ENCODE data around the gene UBTD1.
"Not testable (repeated sequence)": the region's sequence is repeated elsewhere in the genome, so short reads cannot be mapped to it uniquely, and the experiment has no call there.

The UBTD1 gene

GRCh38 chr10:97571622-97572021 is 72.9 kb downstream of the UBTD1 start:
- H3K27me3 ChIP-seq (ENCODE audit: control insufficient read depth in 2 of 2, insufficient read depth in 2 of 2, low read length in 2 of 2) = no peaks in the 10 kb centered on the region
- no peak overlapping the region for H3K4me3 ChIP-seq (ENCODE audit: low read length in 2 of 2)
- no peak overlapping the region for H3K27ac ChIP-seq (ENCODE audit: low read depth in 2 of 2, low read length in 2 of 2)
- no peaks in the 10 kb centered on the region for H3K9me3 ChIP-seq (ENCODE audit: control insufficient read depth in 2 of 2, low read length in 2 of 2)
- no peak overlapping the region for H3K9ac ChIP-seq (ENCODE audit: low read depth in 1 of 2, low read length in 2 of 2)
- no peaks in the 10 kb centered on the region for H3K36me3 ChIP-seq (ENCODE audit: control insufficient read depth in 2 of 2, insufficient read depth in 2 of 2, low read length in 2 of 2)
- peaks cover 0 to 3% of the 10 kb centered on the region in 2 donors for H3K4me1 ChIP-seq (ENCODE audit: control insufficient read depth in 2 of 2, insufficient read depth in 2 of 2, low read length in 2 of 2)

- Histone ChIP-seq H3K27ac (ENCODE audit: low read depth in 2 of 2, low read length in 2 of 2) (no peak within 1 kb of the TSS), H3K4me1 (ENCODE audit: control insufficient read depth in 2 of 2, insufficient read depth in 2 of 2, low read length in 2 of 2) (peaks cover 0 to 3% of the 10 kb centered on the region in 2 donors), H3K9me3 (ENCODE audit: control insufficient read depth in 2 of 2, low read length in 2 of 2) (no peaks in the 10 kb centered on the region), H3K36me3 (ENCODE audit: control insufficient read depth in 2 of 2, insufficient read depth in 2 of 2, low read length in 2 of 2) (no peaks in the 10 kb centered on the region), H3K4me3 (ENCODE audit: low read length in 2 of 2) (no peak within 1 kb of the TSS), H3K9ac (ENCODE audit: low read depth in 1 of 2, low read length in 2 of 2) (no peak within 1 kb of the TSS), H3K27me3 (ENCODE audit: control insufficient read depth in 2 of 2, insufficient read depth in 2 of 2, low read length in 2 of 2) (no peaks in the 10 kb centered on the region)
Observed at GRCh38 chr10:97572214-97572989, 73.7 kb downstream of the UBTD1 start, which contains the start of gene ANKRD2. Gene ANKRD2, plus strand, starts transcription at chr10:97572779. Its CDS starts 10 bp downstream, at chr10:97572789.

GRCh38 chr10:97573021-97573420 is 74.3 kb downstream of the UBTD1 start:
- no peaks in the 10 kb centered on the region for H3K27me3 ChIP-seq (ENCODE audit: control insufficient read depth in 2 of 2, insufficient read depth in 2 of 2, low read length in 2 of 2)
- no peak overlapping the region for H3K27ac ChIP-seq (ENCODE audit: low read depth in 2 of 2, low read length in 2 of 2)
- H3K4me1 ChIP-seq (ENCODE audit: control insufficient read depth in 2 of 2, insufficient read depth in 2 of 2, low read length in 2 of 2) = peaks cover 0 to 3% of the 10 kb centered on the region in 2 donors
- no peak overlapping the region for H3K4me3 ChIP-seq (ENCODE audit: low read length in 2 of 2)
- no peaks in the 10 kb centered on the region for H3K36me3 ChIP-seq (ENCODE audit: control insufficient read depth in 2 of 2, insufficient read depth in 2 of 2, low read length in 2 of 2)
- H3K9me3 ChIP-seq (ENCODE audit: control insufficient read depth in 2 of 2, low read length in 2 of 2) = no peaks in the 10 kb centered on the region
- H3K9ac ChIP-seq (ENCODE audit: low read depth in 1 of 2, low read length in 2 of 2) = no peak overlapping the region

GRCh38 chr10:97573672-97574071 is 74.9 kb downstream of the UBTD1 start:
- Histone ChIP-seq H3K27me3 (ENCODE audit: control insufficient read depth in 2 of 2, insufficient read depth in 2 of 2, low read length in 2 of 2) (no peaks in the 10 kb centered on the region), H3K4me1 (ENCODE audit: control insufficient read depth in 2 of 2, insufficient read depth in 2 of 2, low read length in 2 of 2) (peaks cover 0 to 3% of the 10 kb centered on the region in 2 donors), H3K36me3 (ENCODE audit: control insufficient read depth in 2 of 2, insufficient read depth in 2 of 2, low read length in 2 of 2) (no peaks in the 10 kb centered on the region), H3K9me3 (ENCODE audit: control insufficient read depth in 2 of 2, low read length in 2 of 2) (no peaks in the 10 kb centered on the region), H3K4me3 (ENCODE audit: low read length in 2 of 2) (no peak overlapping the region), H3K27ac (ENCODE audit: low read depth in 2 of 2, low read length in 2 of 2) (no peak overlapping the region), H3K9ac (ENCODE audit: low read depth in 1 of 2, low read length in 2 of 2) (no peak overlapping the region)

GRCh38 chr10:97574374-97575126 is 75.8 kb downstream of the UBTD1 start:
- H3K9ac ChIP-seq (ENCODE audit: low read depth in 1 of 2, low read length in 2 of 2) = no peak overlapping the region
- H3K4me1 ChIP-seq (ENCODE audit: control insufficient read depth in 2 of 2, insufficient read depth in 2 of 2, low read length in 2 of 2) = peaks cover 0 to 3% of the 10 kb centered on the region in 2 donors
- no peak overlapping the region for H3K4me3 ChIP-seq (ENCODE audit: low read length in 2 of 2)
- no peaks in the 10 kb centered on the region for H3K9me3 ChIP-seq (ENCODE audit: control insufficient read depth in 2 of 2, low read length in 2 of 2)
- H3K36me3 ChIP-seq (ENCODE audit: control insufficient read depth in 2 of 2, insufficient read depth in 2 of 2, low read length in 2 of 2) = no peaks in the 10 kb centered on the region
- no peak overlapping the region for H3K27ac ChIP-seq (ENCODE audit: low read depth in 2 of 2, low read length in 2 of 2)
- H3K27me3 ChIP-seq (ENCODE audit: control insufficient read depth in 2 of 2, insufficient read depth in 2 of 2, low read length in 2 of 2) = no peaks in the 10 kb centered on the region

- Histone ChIP-seq H3K36me3 (ENCODE audit: control insufficient read depth in 2 of 2, insufficient read depth in 2 of 2, low read length in 2 of 2) (no peaks in the 10 kb centered on the region), H3K9me3 (ENCODE audit: control insufficient read depth in 2 of 2, low read length in 2 of 2) (no peaks in the 10 kb centered on the region), H3K9ac (ENCODE audit: low read depth in 1 of 2, low read length in 2 of 2) (no peak overlapping the region), H3K4me3 (ENCODE audit: low read length in 2 of 2) (no peak overlapping the region), H3K27ac (ENCODE audit: low read depth in 2 of 2, low read length in 2 of 2) (no peak overlapping the region), H3K27me3 (ENCODE audit: control insufficient read depth in 2 of 2, insufficient read depth in 2 of 2, low read length in 2 of 2) (no peaks in the 10 kb centered on the region), H3K4me1 (ENCODE audit: control insufficient read depth in 2 of 2, insufficient read depth in 2 of 2, low read length in 2 of 2) (peaks cover 0 to 3% of the 10 kb centered on the region in 2 donors)
Observed at GRCh38 chr10:97575127-97575668, 76.5 kb downstream of the UBTD1 start.

- not testable (repeated sequence) for H3K36me3 ChIP-seq (ENCODE audit: control insufficient read depth in 2 of 2, insufficient read depth in 2 of 2, low read length in 2 of 2); H3K27me3 ChIP-seq (ENCODE audit: control insufficient read depth in 2 of 2, insufficient read depth in 2 of 2, low read length in 2 of 2); H3K9me3 ChIP-seq (ENCODE audit: control insufficient read depth in 2 of 2, low read length in 2 of 2); H3K4me3 ChIP-seq (ENCODE audit: low read length in 2 of 2); H3K27ac ChIP-seq (ENCODE audit: low read depth in 2 of 2, low read length in 2 of 2); H3K4me1 ChIP-seq (ENCODE audit: control insufficient read depth in 2 of 2, insufficient read depth in 2 of 2, low read length in 2 of 2); H3K9ac ChIP-seq (ENCODE audit: low read depth in 1 of 2, low read length in 2 of 2)
Observed at GRCh38 chr10:97576487-97576886, 77.8 kb downstream of the UBTD1 start.

- no peak overlapping the region for H3K9ac ChIP-seq (ENCODE audit: low read depth in 1 of 2, low read length in 2 of 2)
Observed at GRCh38 chr10:97577701-97578100, 79.0 kb downstream of the UBTD1 start.

GRCh38 chr10:97578171-97578844 is 79.6 kb downstream of the UBTD1 start:
- no peak overlapping the region for H3K4me3 ChIP-seq (ENCODE audit: low read length in 2 of 2)

More at GRCh38 chr10:97577701-97578100, 79.0 kb downstream of the UBTD1 start:
- H3K36me3 ChIP-seq (ENCODE audit: control insufficient read depth in 2 of 2, insufficient read depth in 2 of 2, low read length in 2 of 2) = no peaks in the 10 kb centered on the region
- no peak overlapping the region for H3K4me3 ChIP-seq (ENCODE audit: low read length in 2 of 2)
- no peaks in the 10 kb centered on the region for H3K27me3 ChIP-seq (ENCODE audit: control insufficient read depth in 2 of 2, insufficient read depth in 2 of 2, low read length in 2 of 2)
- H3K27ac ChIP-seq (ENCODE audit: low read depth in 2 of 2, low read length in 2 of 2) = no peak overlapping the region
- no peaks in the 10 kb centered on the region for H3K9me3 ChIP-seq (ENCODE audit: control insufficient read depth in 2 of 2, low read length in 2 of 2)
- H3K4me1 ChIP-seq (ENCODE audit: control insufficient read depth in 2 of 2, insufficient read depth in 2 of 2, low read length in 2 of 2) = no peaks in the 10 kb centered on the region

More at GRCh38 chr10:97578171-97578844, 79.6 kb downstream of the UBTD1 start:
- H3K36me3 ChIP-seq (ENCODE audit: control insufficient read depth in 2 of 2, insufficient read depth in 2 of 2, low read length in 2 of 2) = no peaks in the 10 kb centered on the region
- no peak overlapping the region for H3K9ac ChIP-seq (ENCODE audit: low read depth in 1 of 2, low read length in 2 of 2)
- H3K27ac ChIP-seq (ENCODE audit: low read depth in 2 of 2, low read length in 2 of 2) = no peak overlapping the region
- H3K4me1 ChIP-seq (ENCODE audit: control insufficient read depth in 2 of 2, insufficient read depth in 2 of 2, low read length in 2 of 2) = no peaks in the 10 kb centered on the region
- H3K9me3 ChIP-seq (ENCODE audit: control insufficient read depth in 2 of 2, low read length in 2 of 2) = no peaks in the 10 kb centered on the region
- no peaks in the 10 kb centered on the region for H3K27me3 ChIP-seq (ENCODE audit: control insufficient read depth in 2 of 2, insufficient read depth in 2 of 2, low read length in 2 of 2)
